ENCODE results near the gene NCS1. TPM values are rescaled to one million over a fixed set of nuclear protein-coding genes. Genes with fewer than 3 reads are reported as not detected.

NCS1 gene
- total RNA-seq, 1 donor from 2014 or later = 126 TPM

- no peak overlapping the region for H3K4me3 Mint-ChIP-seq (ENCODE audit: unreplicated experiment)
- Histone ChIP-seq H4K20me1 (ENCODE audit: insufficient read depth, low read length) (no peaks in the 10 kb centered on the region), H3K4me1 (ENCODE audit: insufficient read depth, low read length) (peaks cover 30% of the 10 kb centered on the region), H3K9ac (ENCODE audit: low read length) (peak overlapping the region; percentile 60), H3K27ac (ENCODE audit: low read depth, low read length) (peak overlapping the region; percentile 84), H3K4me2 (ENCODE audit: low read length) (peak overlapping the region; percentile 78), H3K36me3 (ENCODE audit: insufficient read depth, low read length) (peaks cover 3% of the 10 kb centered on the region), H3K79me2 (ENCODE audit: insufficient read depth, low read length) (no peaks in the 10 kb centered on the region), H2AFZ (ENCODE audit: low read depth, low read length) (no peak overlapping the region), H3K9me3 (ENCODE audit: insufficient read depth, low read depth, low read length) (no peaks in the 10 kb centered on the region), H3K27me3 (ENCODE audit: insufficient read depth, low read length) (no peaks in the 10 kb centered on the region), H3K4me3 (ENCODE audit: insufficient read depth, low read depth, low read length) (peak overlapping the region; percentile 9)
- peak overlapping the region; percentile 94 for H3K27ac Mint-ChIP-seq (ENCODE audit: unreplicated experiment)
- TF ChIP-seq CTCF (IDR thresholded peaks at IDR 0.05; ENCODE audit: insufficient read depth, low read depth, low read length) = no peak
- peaks cover 20% of the 10 kb centered on the region for H3K36me3 Mint-ChIP-seq (ENCODE audit: low read depth, unreplicated experiment)
- peaks cover 2% of the 10 kb centered on the region for H3K9me3 Mint-ChIP-seq (ENCODE audit: unreplicated experiment)
- no peaks in the 10 kb centered on the region for H3K27me3 Mint-ChIP-seq (ENCODE audit: low read depth, unreplicated experiment)
- H3K4me1 Mint-ChIP-seq (ENCODE audit: low read depth, unreplicated experiment) = peaks cover 59% of the 10 kb centered on the region
- peak; percentile 98 for DNase-seq (ENCODE audit: low read depth)
- FAIRE-seq = peak; percentile 85
These were observed 34.0 kb upstream of the NCS1 start for GRCh38 chr9:130138171-130138653.

DNA sequence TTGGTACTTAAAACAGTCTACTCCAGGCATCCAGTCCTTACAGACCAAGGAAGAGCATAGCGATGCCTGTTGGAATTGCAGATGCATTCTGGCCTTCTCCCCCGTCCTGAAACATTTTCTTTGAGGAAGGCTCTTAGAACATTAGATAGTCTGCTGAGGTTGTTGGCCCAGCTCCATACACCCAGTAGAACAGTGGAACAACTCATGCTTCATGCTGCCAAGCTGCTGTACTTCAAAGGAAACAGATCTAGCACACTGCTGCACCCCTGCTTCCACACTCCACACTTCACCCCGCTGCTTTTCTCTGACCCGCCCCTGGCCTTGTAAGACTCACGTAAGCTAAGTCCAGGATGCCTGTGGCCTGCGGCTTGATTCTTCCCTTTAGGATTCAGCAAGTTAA, 33.4 kb upstream of the NCS1 start:
- no peak overlapping the region for H2AFZ ChIP-seq (ENCODE audit: low read depth, low read length)
- H3K9me3 Mint-ChIP-seq (ENCODE audit: unreplicated experiment) = peaks cover 3% of the 10 kb centered on the region
- no peak overlapping the region for H3K4me3 Mint-ChIP-seq (ENCODE audit: unreplicated experiment)
- H3K4me1 ChIP-seq (ENCODE audit: insufficient read depth, low read length) = peaks cover 36% of the 10 kb centered on the region
- H3K27me3 ChIP-seq (ENCODE audit: insufficient read depth, low read length) = no peaks in the 10 kb centered on the region
- peaks cover 3% of the 10 kb centered on the region for H3K36me3 ChIP-seq (ENCODE audit: insufficient read depth, low read length)
- H3K4me2 ChIP-seq (ENCODE audit: low read length) = peak overlapping the region; percentile 78
- peak overlapping the region; percentile 77 for H3K27ac ChIP-seq (ENCODE audit: low read depth, low read length)
- DNase-seq (ENCODE audit: low read depth) = peak; percentile 100
- peaks cover 65% of the 10 kb centered on the region for H3K4me1 Mint-ChIP-seq (ENCODE audit: low read depth, unreplicated experiment)
- H3K9ac ChIP-seq (ENCODE audit: low read length) = peak overlapping the region; percentile 49
- H3K4me3 ChIP-seq (ENCODE audit: insufficient read depth, low read depth, low read length) = peak overlapping the region; percentile 2
- H3K79me2 ChIP-seq (ENCODE audit: insufficient read depth, low read length) = no peaks in the 10 kb centered on the region
- no peaks in the 10 kb centered on the region for H3K27me3 Mint-ChIP-seq (ENCODE audit: low read depth, unreplicated experiment)
- peaks cover 16% of the 10 kb centered on the region for H3K36me3 Mint-ChIP-seq (ENCODE audit: low read depth, unreplicated experiment)
- peak; percentile 59 for FAIRE-seq
- H3K27ac Mint-ChIP-seq (ENCODE audit: unreplicated experiment) = peak overlapping the region; percentile 94
- H3K9me3 ChIP-seq (ENCODE audit: insufficient read depth, low read depth, low read length) = no peaks in the 10 kb centered on the region
- H4K20me1 ChIP-seq (ENCODE audit: insufficient read depth, low read length) = no peaks in the 10 kb centered on the region
- TF ChIP-seq CTCF (IDR thresholded peaks at IDR 0.05; ENCODE audit: insufficient read depth, low read depth, low read length) = no peak
- no peak for TF ChIP-seq EZH2 (IDR thresholded peaks at IDR 0.05; ENCODE audit: insufficient read depth, low read length)

- Histone ChIP-seq H3K36me3 (ENCODE audit: insufficient read depth, low read length) (peaks cover 3% of the 10 kb centered on the region), H3K4me1 (ENCODE audit: insufficient read depth, low read length) (peaks cover 40% of the 10 kb centered on the region), H3K27me3 (ENCODE audit: insufficient read depth, low read length) (no peaks in the 10 kb centered on the region), H3K9ac (ENCODE audit: low read length) (peak overlapping the region; percentile 49), H4K20me1 (ENCODE audit: insufficient read depth, low read length) (no peaks in the 10 kb centered on the region), H3K4me2 (ENCODE audit: low read length) (peak overlapping the region; percentile 78), H3K9me3 (ENCODE audit: insufficient read depth, low read depth, low read length) (no peaks in the 10 kb centered on the region), H2AFZ (ENCODE audit: low read depth, low read length) (no peak overlapping the region), H3K4me3 (ENCODE audit: insufficient read depth, low read depth, low read length) (no peak overlapping the region), H3K79me2 (ENCODE audit: insufficient read depth, low read length) (no peaks in the 10 kb centered on the region), H3K27ac (ENCODE audit: low read depth, low read length) (peak overlapping the region; percentile 77)
- DNase-seq (ENCODE audit: low read depth) (no peak), FAIRE-seq (no peak)
- Mint-ChIP-seq H3K36me3 (ENCODE audit: low read depth, unreplicated experiment) (peaks cover 17% of the 10 kb centered on the region), H3K4me1 (ENCODE audit: low read depth, unreplicated experiment) (peaks cover 68% of the 10 kb centered on the region), H3K9me3 (ENCODE audit: unreplicated experiment) (peaks cover 5% of the 10 kb centered on the region), H3K4me3 (ENCODE audit: unreplicated experiment) (no peak overlapping the region), H3K27ac (ENCODE audit: unreplicated experiment) (peak overlapping the region; percentile 94), H3K27me3 (ENCODE audit: low read depth, unreplicated experiment) (no peaks in the 10 kb centered on the region)
- TF ChIP-seq EZH2 (IDR thresholded peaks at IDR 0.05; ENCODE audit: insufficient read depth, low read length) (no peak), CTCF (IDR thresholded peaks at IDR 0.05; ENCODE audit: insufficient read depth, low read depth, low read length) (no peak)
These were observed 33.0 kb upstream of the NCS1 start for GRCh38 chr9:130139251-130139650.

Data from astrocyte (in vitro differentiated cells and primary cell).